Keratinocyte (primary cell): Measurements from ENCODE around the gene ZBTB38.

Experiments
- EZH2 ChIP-seq: IDR thresholded peaks from one replicate; pipeline ENCODE4 v1.6.1; 2012; ENCODE audit warnings: inconsistent platforms, mild to moderate bottlenecking, low read length, moderate library complexity
- TF ChIP-seq, protein P1 (sequence below), 3 experiments: IDR thresholded peaks in 1 of 3; conservative IDR thresholded peaks in 1 of 3; optimal IDR thresholded peaks in 1 of 3; 2 replicates in 2 of 3; 3 replicates in 1 of 3; pipeline versions ENCODE3 to v1.5.1; 2011; ENCODE audit warnings: low read length in 3 of 3, mild to moderate bottlenecking in 3 of 3, moderate library complexity in 2 of 3, control low read depth in 1 of 3, inconsistent platforms in 1 of 3; ENCODE audit not compliant: insufficient read depth in 2 of 3; ENCODE audit errors: extremely low read depth in 1 of 3

DNA sequence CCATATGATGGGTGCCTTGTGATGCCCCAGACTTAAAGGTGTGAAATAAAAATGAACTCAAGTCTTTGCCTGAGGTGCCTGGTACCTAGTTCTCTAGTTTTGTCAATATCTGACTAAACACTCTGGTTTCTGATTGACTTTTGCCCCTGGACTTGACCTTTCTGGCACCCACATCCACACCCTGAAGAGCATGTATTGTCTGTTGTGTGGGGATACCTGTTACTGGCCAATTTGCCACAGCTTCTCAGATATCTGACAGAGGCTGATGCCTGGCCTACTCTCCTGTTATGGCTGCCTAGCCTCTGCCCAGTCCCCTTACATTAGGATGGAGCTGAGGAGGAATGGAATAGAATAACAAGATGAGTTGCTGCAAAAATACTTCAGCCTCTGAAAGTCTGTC lies 3.6 kb downstream of the ZBTB38 start:
- TF ChIP-seq, protein P1, sequence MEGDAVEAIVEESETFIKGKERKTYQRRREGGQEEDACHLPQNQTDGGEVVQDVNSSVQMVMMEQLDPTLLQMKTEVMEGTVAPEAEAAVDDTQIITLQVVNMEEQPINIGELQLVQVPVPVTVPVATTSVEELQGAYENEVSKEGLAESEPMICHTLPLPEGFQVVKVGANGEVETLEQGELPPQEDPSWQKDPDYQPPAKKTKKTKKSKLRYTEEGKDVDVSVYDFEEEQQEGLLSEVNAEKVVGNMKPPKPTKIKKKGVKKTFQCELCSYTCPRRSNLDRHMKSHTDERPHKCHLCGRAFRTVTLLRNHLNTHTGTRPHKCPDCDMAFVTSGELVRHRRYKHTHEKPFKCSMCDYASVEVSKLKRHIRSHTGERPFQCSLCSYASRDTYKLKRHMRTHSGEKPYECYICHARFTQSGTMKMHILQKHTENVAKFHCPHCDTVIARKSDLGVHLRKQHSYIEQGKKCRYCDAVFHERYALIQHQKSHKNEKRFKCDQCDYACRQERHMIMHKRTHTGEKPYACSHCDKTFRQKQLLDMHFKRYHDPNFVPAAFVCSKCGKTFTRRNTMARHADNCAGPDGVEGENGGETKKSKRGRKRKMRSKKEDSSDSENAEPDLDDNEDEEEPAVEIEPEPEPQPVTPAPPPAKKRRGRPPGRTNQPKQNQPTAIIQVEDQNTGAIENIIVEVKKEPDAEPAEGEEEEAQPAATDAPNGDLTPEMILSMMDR (optimal IDR thresholded peaks at IDR 0.05 in 1 of 3, IDR thresholded peaks at IDR 0.05 in 1 of 3, conservative IDR thresholded peaks at IDR 0.05 in 1 of 3; ENCODE audit: extremely low read depth in 1 of 3, insufficient read depth in 2 of 3, low read length in 3 of 3), result no peak
- TF ChIP-seq EZH2, result no peak
